ENCODE results near the gene PIGM.

PIGM gene

DNA sequence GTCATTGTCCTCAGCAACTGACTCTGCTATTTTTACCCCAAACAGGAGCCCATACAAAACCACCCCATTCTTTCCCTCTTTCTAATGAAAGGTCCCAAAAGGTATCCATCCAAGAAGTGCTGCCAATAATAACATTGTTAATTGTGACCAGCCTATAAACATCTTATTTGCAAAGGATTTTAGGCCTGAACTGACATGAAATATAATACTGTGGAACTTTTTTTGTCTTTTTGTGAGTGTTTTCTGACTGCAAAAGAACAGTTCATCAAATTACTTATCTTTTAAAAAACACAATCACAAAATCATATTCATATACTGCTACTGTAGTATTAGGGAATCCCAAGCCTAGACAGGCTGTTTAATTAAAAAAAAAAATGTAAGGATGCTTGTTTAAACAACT is 3.4 kb downstream of the PIGM start:
- no peak for TF ChIP-seq CTCF (conservative IDR thresholded peaks at IDR 0.05)
- no peak overlapping the region for H3K27ac ChIP-seq

- H3K27ac ChIP-seq, result no peak overlapping the region
- no peak for TF ChIP-seq CTCF (conservative IDR thresholded peaks at IDR 0.05)
Observed at GRCh38 chr1:160025314-160025713, 6.5 kb downstream of the PIGM start.

- no peak overlapping the region for H3K27ac ChIP-seq
- no peak for TF ChIP-seq CTCF (conservative IDR thresholded peaks at IDR 0.05)
Observed at GRCh38 chr1:160024195-160024905, 7.4 kb downstream of the PIGM start.

DNA sequence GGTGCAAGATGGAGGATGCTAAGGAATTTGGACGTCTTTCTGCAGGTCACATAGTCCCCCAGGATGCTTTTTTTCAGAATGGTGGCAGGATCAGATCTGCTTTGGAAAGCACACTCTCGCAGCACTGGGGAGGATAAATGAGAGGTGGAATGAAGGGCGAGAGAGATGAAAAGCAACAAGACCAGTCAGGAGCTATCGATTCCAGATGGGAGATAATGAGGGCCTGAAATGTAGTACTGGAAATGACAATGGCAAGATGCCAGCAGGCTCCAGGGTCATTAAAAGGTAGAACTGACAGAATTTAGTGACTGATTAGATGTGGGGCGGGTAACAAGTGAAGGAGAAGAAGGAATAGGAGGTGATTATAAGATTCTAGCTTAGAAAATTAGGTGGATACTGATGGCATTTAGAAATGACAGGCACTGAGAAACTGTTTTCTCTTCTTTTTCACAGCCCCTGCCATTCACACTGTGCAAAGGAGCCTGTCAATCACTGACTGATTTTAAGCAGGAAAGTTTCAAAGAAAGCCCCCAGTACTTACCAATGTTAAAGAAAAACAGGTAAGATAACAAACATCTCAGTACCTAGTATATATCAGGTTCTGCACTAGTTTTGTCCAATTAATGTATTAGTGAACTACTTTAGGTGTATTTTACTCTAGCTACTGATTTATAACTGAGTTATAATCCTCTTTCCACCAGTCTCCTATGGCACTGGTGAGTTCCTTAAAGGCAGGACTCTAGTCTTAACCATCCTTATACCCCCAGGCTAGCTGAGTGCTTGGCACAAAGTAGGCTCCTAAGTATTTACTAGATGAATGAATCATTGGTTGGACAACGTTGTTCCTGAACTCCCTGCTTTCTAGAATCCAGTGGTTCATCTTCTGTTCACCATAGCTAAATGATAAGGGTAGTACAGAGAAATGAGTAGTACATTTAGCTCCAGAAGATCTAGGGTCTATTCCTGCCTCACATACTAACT is 9.2 kb downstream of the PIGM start:
- H3K27ac ChIP-seq, result no peak overlapping the region
- TF ChIP-seq CTCF (conservative IDR thresholded peaks at IDR 0.05), result no peak

DNA sequence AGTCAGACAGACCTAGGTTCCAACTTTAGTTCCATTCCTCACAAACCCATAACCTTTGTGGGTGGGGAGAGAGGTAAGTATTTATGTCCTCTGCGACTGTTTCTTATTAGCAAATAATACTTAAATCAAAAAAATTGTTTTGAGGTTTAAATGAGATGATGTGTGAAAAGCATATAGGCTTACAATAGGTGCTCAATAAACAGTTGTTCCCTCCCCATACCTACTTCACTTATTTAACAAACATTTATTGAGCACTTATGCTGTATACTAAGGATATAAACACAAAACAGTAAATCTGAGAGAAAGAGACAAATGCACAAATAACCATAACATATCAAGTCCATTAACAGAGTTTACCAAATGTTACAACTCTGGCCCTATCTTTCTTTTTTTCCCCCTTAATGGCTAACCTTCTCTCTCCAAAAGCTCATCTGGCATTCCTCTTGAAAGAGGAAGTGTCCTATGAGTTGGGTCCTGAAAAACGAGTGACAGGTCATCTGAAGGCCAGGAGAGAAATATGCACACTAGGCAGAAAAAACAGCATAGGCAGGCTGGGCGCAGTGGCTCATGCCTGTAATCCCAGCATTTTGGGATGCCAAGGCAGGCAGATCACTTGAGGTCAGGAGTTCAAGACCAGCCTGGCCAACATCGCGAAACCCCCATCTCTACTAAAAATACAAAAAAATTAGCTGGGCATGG is 10.3 kb downstream of the PIGM start:
- H3K27ac ChIP-seq, result no peak overlapping the region
- no peak for TF ChIP-seq CTCF (conservative IDR thresholded peaks at IDR 0.05)

DNA sequence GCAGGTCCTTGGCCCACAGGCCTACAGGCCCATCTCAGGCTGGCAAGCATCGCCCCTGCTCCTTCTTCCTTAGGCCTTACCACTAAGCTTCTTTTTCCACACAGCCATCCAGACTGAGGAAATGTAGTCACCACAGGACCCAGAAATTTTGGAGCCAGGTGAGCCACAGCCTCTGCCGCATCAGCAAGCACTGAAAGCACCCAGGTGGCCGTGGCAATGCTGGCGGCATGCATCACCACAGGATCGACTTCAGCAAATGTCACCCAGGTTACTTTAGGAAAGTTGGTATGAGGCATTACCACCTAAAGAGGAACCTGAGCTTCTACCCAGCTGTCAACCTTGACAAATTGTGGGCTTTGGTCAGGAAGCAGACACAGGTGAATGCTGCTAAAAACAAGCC is 11.6 kb downstream of the PIGM start:
- H3K27ac ChIP-seq, result no peak overlapping the region
- no peak for TF ChIP-seq CTCF (conservative IDR thresholded peaks at IDR 0.05)

GRCh38 chr1:160018900-160019299 is 12.9 kb downstream of the PIGM start:
- no peak for TF ChIP-seq CTCF (conservative IDR thresholded peaks at IDR 0.05)
- no peak overlapping the region for H3K27ac ChIP-seq
